Measurements from ENCODE around the gene REXO4.
A peak's percentile ranks its signal among the peaks of the same experiment; 100 is the strongest.

REXO4 gene

DNA sequence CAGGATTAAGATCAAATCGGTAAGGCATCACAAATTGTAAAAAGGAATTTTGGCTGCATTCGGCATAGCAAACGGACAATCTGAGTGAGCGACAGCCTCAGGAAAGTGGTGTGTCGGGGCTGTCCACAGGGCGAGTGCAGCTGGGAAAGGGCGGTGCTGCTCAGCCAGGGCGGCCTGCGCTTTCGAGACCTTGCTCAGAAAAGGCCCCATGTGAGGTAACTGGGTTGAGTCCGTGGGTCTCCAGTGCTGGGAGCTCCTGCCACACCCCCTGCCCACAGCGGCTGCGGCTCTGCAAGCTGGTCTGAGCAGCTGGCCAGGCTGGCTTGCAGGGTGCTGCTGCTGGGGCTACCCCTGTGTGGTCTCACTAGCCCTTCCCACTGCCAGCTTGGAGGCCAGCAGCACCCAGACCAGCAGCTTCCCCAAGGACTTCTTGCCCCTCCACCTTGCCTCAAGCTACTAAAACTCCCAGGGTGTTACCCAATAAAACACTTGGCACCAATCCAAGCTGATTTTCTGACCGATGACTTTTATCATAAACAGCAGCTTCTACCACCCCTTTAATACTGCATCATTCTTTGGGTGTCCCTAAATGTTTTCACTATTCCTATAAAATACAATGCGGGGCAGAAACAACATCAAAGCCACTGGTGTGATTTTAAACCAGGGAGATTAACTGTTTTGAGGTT lies 55.3 kb downstream of the REXO4 start:
- DNase-seq = no peak

DNA sequence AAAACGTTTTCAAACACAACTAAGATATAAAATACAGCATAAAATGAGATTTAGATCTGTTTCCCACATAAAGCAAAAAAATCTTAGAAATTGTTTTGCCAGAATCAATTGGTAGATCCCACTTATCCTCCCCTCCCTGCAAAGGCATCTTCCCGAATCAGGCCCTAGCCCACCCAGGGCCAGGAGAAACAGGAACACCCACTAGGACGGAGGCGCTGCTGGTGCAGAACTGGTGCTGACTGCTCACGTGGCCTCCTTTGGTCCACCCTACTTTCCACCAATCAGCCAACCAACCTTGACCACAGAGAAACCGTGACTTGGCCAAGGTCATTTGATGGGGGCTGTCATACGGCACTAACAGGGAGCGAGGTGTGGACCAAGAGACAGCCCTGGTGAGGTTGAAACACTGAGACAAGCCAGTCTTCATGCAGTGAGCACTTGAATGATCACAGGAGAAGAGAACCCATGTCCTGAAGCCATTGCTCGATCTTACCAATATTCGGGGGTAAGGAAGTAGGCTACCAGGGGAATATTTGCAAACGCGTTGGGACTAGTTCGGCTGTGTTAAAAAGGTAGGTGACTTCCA lies 56.2 kb downstream of the REXO4 start:
- no peak for DNase-seq

DNA sequence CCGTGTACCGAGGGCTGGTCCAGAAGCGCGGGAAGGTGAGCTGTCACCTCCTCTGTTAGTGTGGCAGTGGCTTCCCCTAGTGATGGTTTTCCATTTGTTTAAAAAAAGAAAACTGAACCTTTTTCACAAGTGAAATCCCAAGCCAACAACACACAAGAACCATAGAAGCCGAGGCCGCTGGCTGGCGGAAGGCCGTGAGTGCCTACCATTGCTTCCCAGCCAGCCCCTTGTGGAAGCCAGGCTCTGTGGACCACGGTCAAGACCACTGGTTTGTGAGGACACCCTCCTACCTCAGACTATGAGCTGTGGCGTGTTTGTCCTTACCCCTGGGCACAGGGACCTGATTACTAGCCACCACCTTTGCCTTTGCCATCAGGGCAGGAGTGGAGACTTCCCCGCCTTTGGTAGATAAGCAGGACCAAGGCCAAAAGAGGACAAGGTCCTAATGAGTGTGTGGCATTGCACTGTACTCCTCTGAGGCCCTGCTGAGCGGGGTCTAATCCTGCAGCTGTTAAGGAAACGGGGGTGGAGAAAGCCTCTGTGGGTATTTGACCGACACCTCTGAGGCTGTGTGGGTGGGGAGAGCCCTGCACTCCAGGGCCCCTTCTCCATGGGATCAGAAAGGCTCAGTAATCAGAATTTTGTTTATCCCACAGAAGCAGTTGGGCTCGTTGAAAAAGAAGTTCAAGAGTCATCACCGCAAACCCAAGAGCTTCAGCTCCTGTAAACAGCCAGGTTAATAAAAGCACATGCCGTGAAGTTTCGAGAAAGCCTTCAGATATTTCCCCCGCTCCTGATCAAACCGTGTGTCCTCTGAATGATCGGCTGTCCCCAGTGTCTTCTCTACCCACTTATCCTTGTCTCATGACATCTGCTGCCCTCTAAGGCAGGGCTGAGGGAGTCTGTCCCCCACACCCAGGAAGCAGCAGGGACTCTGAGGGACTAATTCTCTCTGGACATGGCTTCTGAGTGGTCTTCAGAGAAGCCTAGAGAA lies 57.1 kb downstream of the REXO4 start:
- no peak for DNase-seq

DNA sequence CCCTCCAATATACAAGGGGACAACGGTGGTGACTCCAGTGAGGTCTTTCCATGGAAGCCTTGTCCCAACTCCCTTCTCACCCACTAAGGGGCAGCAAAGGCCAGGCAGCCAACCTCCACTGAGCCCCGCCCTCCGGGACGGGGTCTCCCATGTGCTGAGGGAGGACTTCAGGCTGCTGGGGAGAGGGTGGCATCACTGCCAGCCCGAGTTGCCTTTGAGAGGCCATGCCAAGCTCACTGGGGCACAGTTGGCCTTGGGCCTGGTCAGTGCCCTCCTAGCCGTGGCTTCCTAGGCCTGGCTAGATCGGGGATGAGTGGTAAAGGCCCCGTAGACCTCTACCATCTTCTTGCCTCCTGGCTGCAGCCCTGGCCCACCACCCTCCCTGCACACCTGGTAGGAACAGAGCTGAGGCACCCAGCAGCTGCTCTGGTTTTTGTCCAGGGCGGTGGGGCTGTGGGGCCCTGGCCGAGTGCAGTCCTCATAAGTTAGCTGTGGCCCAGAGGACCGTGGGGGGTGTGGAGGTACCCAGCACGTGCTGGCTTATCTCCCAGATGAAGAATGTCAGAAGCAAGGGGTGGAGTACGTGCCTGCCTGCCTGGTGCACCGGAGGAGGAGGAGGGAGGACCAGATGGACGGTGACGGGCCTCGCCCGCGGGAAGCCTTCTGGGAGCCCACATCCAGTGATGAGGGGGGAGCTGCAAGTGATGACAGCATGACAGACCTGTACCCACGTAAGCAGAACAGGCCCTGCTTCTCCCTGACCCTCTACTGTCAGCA lies 58.2 kb downstream of the REXO4 start:
- DNase-seq = peak in 1 of 2 experiments; percentile 49

DNA sequence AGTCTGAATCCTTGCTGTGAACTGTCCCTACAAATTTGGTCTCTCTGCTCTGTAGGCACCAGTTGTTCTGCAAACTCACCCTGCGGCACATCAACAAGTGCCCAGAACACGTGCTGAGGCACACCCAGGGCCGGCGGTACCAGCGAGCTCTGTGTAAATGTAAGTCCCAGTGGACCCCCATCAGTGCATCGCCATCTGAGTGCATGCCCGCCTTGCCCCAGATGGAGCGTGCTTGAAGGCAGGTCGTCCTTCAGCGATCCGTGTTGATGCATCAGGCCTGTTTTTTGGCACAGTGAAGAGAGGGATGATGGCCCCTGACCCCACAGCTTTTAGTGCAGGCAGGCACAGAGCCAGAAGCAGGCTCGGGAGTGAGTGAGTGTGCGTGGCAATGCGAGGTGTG lies 60.2 kb downstream of the REXO4 start:
- DNase-seq = no peak

DNA sequence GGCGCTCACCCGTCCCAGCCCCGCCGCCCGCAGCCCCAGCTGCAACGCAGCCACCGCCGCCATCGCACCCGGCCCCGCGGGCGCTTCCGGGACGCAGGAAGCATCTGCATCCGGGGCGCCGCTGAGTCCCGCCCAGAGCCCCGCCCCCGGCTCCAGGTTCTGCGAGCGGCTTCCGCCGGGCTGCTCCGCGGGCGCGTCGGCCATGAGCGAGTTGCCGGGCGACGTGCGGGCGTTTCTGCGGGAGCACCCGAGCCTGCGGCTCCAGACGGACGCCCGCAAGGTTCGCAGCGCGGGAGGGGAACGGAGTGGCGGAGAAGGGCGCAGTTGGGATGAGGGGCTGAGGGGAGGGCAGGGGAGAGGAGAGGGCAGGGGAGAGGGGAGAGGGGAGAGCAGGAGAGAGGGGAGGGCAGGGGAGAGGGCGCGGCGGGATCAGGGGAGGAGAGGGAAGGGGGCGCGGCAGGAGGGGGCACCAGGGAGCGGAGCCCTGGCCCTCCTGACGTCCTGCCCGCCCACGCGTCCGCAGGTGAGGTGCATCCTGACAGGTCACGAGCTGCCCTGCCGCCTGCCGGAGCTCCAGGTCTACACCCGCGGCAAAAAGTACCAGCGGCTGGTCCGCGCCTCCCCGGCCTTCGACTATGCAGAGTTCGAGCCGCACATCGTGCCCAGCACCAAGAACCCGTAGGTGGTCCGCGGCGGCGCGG lies 61.3 kb downstream of the REXO4 start, which contains the start of the genes SURF1 and SURF2:
TSS of gene SURF1 (minus strand) at position 97 of the 701 bp plus-strand sequence. CDS start at position 63, 34 bp downstream.
TSS of gene SURF2 (plus strand) at position 160 of the 701 bp plus-strand sequence. CDS start at position 203, 43 bp downstream.
- DNase-seq = peak; percentile 91 to 92
